Measurements from ENCODE around the gene SOX6.

DNA sequence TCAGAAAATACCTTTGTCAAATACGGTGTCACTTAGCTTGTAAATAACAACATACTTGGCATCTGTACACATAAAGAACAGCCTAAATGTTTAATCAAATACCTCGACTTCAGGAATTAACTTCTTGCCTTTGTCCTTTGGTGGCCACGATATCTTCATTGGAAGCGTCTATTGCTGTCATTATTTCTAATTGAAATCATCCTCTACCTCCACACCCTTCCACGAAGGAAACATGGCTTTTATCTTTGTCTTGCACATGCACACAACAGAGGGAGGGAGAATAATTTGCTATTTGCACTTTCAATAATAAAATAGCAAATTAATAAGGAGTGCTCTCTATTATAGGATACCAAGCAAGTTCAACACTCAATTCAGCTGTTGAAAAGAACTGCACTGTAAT lies 25.8 kb upstream of the SOX6 start:
- TF ChIP-seq, protein P1, sequence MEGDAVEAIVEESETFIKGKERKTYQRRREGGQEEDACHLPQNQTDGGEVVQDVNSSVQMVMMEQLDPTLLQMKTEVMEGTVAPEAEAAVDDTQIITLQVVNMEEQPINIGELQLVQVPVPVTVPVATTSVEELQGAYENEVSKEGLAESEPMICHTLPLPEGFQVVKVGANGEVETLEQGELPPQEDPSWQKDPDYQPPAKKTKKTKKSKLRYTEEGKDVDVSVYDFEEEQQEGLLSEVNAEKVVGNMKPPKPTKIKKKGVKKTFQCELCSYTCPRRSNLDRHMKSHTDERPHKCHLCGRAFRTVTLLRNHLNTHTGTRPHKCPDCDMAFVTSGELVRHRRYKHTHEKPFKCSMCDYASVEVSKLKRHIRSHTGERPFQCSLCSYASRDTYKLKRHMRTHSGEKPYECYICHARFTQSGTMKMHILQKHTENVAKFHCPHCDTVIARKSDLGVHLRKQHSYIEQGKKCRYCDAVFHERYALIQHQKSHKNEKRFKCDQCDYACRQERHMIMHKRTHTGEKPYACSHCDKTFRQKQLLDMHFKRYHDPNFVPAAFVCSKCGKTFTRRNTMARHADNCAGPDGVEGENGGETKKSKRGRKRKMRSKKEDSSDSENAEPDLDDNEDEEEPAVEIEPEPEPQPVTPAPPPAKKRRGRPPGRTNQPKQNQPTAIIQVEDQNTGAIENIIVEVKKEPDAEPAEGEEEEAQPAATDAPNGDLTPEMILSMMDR (IDR thresholded peaks at IDR 0.05; ENCODE audit: insufficient read depth, low read depth, low read length), result no peak
- no peak for TF ChIP-seq EZH2 (IDR thresholded peaks at IDR 0.05; ENCODE audit: insufficient read depth, low read length)

Measured in astrocyte (in vitro differentiated cells and primary cell).